Adipose tissue (tissue), 3 donors: Measurements from ENCODE around the gene RIMBP2. TPM values are rescaled to one million over a fixed set of nuclear protein-coding genes. Genes with fewer than 3 reads are reported as not detected.

Source experiments
- H3K27ac ChIP-seq: one replicate; pipeline ENCODE4 v1.5.1; 2013; ENCODE audit warnings: low read depth, low read length
- WGBS, 3 donors: extraction: QIAGEN DNeasy Blood & Tissue Kit; methylation state at CpG; one replicate each; pipeline ENCODE4 v1.1.7; 2013; 5-methylcytosine and 5-hydroxymethylcytosine counted together
- polyA plus RNA-seq, 3 donors: library from polyadenylated mRNA; stranded (reverse); fragments of 200-250 nt; gene quantifications; one replicate each; pipeline ENCODE4 v1.2.3, GENCODE V29; 2013
- donor health status: healthy with polysubstance abuse.
- donor health status: Bipolar disorder and iron deficiency.
- donor health status: healthy.

RIMBP2 gene
- polyA plus RNA-seq, 3 donors, result 0.49 to 1.7 (median 1.1) TPM

DNA sequence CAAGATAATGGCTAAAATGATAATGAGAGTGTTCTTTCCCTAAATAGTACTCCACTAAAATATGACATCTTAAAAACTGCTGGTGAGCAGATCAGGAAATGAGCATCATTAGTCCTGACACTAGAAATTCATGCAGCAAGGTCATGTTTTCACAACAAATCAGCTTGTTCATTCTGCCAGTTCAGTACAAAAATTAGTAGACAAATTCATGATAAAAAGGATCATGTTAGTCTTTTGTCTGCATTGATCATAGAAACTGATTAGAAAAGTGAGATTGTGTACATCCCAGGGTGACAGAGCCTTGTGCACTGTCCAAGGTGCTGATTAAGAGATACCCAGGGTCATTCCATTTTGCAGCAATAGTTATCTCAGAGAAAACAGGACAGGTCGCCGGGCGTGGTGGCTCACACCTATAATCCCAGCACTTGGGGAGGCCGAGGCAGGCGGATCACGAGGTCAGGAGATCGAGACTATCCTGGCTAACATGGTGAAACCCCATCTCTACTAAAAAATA is 163.6 kb downstream of the RIMBP2 start:
- 77 to 82% (median 80%) methylated on average over 7 of the region's 7 CpGs for WGBS, 3 donors
- H3K27ac ChIP-seq, result no peak overlapping the region

DNA sequence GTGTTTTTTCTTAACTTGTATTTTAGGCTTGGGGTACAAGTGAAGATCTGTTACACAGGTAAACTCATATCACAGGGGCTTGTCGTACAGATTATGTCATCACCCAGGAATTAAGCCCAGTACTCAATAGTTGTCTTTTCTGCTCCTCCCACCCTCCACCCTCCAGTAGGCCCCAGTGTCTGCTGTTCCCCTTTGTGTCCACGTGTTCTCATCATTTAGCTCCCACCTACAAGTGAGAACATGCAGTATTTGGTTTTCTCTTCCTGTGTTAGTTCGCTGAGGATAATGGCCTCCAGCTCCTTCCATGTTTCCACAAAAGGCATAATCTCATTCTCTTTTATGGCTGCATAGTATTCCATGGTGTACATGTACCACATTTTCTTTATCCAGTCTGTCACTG is 166.7 kb downstream of the RIMBP2 start:
- no peak overlapping the region for H3K27ac ChIP-seq
- 69 to 86% (median 79%) methylated on average over 3 of the region's 3 CpGs for WGBS, 3 donors

DNA sequence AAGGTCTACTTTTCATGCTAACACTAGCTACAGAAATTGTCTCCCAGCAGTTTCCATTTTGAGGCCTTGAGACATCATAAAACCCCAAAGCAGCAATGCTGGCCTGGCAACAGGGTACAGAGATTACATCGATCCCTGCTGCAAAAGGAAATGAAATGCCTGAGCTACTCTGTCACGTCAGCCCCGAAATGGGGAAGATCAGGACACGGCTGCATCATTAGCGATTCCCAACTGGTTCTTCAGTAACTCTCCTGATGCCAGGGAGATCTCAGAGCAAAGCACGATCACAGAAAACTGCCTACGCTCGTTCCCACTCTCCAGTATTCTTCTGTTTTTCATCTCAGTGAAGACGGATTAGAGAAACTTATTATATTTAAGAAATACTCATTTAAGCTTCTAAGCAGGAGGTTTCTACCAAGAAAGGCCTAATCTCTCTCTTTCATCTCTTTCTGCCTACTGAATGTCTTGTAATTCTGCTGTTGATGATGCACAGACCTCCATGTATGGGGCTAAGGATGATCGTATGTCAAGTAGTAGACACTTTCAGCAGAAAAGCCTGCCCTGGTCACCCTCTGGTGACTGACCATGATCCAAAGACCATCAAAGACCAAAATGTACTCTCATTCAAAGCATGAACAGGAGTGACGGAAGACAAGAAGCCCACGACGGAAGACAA is 168.5 kb downstream of the RIMBP2 start:
- H3K27ac ChIP-seq, result no peak overlapping the region
- WGBS, 3 donors, result 81 to 87% (median 83%) methylated on average over 13 of the region's 13 CpGs

DNA sequence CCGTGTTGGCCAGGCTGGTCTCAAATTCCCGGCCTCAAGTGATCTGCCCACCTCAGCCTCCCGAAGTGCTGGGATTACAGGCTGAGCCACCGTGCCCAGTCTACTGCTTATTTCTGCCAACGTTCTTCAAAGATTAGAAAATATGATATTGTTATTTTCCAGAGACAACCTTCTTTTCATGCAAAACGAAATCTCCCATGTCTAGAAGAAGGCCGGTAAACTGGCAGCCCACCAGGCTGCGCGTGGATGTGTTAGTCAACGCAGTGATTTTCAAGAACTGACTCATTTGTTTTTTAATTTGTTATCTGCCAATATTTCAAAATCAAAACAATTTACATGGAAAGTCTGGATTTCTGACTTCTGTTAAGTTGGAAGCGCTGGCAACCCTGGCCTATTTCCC is 169.6 kb downstream of the RIMBP2 start:
- H3K27ac ChIP-seq, result no peak overlapping the region
- 85 to 88% (median 86%) methylated on average over 11 of the region's 11 CpGs for WGBS, 3 donors

DNA sequence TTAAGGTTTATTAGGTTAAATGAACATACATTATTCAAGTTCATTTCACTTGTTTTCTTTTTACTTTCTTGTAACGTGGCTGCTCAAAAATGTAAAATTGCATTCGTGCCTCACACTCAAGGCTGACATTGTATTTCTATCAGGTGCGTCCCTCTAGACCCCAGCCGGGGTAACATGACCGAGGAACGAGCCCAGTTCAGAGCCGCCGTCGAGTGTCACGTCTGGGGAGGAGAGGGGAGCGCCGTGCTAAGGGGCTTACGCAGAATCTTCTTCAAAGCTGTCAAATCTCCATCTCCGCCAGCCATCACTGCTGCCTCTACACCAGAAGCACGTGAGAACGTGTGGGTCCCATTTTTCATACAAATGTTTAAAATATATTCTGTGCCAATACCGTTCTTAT is 170.6 kb downstream of the RIMBP2 start:
- WGBS, 3 donors, result 75 to 80% (median 79%) methylated on average over 17 of the region's 17 CpGs
- H3K27ac ChIP-seq, result no peak overlapping the region

DNA sequence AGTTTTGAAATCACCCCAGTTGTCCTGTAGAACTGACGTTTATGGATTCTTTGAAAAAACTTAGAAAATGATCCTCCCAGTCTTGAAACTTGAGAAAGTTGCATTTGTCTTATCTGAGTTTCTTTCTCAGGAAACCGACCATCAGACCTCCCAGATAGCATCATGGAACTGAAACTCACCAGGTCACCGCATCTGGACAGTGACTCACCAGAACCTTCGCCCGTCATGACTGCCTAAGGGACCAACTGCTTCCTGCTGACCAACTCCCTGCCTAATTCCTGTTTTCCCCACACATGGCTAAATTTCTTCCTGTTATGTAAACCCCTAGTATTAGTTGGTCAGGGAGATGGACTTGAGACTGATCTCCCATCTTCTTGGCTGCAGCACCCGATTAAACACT is 175.7 kb downstream of the RIMBP2 start:
- no peak overlapping the region for H3K27ac ChIP-seq
- WGBS, 3 donors, result 79 to 85% (median 83%) methylated on average over 6 of the region's 6 CpGs

DNA sequence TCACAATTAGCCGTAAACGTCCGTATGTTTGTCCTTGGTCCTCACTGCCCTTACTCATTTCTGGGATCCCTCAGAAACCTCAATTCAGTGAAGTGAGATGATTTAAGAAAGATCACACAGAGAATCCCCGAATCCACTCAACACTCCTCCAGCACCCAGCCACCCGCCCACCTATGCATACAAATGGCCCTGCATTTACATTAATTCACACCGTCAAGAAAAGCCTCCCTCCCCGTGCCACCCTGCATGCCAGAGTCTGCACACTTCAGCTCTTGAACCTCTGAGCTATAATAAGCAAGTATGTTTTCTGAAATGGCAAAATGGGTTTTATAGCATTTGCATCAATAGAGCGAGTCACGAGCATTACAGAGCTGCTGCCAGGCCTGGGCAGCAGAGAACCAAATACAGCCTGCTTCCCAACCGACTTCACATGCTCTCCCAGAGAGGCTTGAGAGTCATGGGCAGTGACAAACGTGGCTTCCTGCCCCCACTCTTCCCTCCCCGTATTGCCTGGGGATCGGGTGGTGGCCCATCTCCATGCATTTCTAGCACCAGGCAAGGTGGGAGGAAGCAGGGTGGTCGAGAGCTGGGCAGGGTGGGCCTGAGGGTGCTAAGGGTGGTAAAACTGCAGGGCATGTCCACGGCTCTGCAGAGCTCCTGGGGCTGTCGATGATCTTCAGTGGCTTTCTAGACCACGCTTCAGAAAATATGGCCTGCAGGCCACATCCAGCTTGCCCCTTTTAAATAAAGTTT is 177.6 kb downstream of the RIMBP2 start:
- no peak overlapping the region for H3K27ac ChIP-seq
- WGBS, 3 donors, result 57 to 63% (median 61%) methylated on average over 17 of the region's 17 CpGs

DNA sequence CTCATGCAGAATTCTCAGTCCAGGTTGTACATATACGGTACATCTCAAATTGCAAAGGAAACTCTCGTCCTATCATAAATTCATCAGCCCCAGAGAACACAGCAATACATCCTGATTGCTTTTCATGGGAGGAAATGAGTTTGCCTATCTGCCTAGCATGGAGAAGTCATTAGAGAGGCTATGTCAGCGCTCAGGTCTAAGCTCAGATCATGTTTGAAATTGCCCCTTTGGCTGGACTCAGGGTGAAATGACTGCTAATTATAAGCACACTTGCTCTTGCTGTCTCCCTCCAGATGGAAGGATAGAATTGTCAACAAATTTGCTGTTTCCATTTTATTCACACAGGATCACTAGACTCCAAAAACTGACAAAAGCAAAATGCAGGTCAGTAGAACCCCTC is 178.4 kb downstream of the RIMBP2 start:
- WGBS, 3 donors, result 69 to 74% (median 72%) methylated on average over 3 of the region's 3 CpGs
- H3K27ac ChIP-seq, result no peak overlapping the region

DNA sequence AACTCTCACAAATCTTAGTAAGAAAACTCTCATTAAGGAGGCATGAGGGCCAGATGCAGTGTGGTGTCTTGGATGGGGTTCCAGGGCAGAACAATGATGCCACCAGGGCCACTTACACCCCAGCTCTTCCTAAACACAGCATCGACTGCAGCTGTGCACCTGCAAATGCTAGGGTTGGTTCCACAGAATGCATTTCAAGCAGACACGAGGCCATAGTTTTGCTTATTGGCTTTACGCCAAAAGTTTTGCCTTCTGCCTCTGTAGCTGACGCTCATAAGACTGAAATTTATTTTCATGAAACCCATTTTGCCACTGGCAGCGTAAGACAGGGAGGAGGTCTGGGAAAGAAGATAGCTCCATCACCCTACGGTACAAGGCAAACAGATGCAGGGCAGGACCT is 179.0 kb downstream of the RIMBP2 start:
- no peak overlapping the region for H3K27ac ChIP-seq
- WGBS, 3 donors, result 68 to 80% (median 77%) methylated on average over 6 of the region's 6 CpGs

DNA sequence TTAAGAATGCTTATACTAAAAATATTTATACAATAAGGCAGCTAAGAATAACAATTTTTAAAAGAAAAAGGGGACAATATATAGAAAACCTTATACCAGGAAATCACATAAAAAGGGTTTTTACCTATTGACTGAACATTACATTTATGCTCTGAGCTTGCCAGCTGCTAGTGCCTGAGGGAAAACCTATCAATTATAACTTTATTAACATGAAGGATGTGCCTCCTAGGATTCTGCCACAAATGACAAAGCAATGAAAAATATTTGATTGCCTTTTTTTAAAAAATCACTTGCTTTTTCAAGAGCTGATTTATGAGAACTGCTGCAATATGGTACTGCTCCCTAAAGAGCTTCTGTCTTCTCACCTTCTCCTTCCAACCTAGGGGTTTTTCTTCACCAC is 185.7 kb downstream of the RIMBP2 start:
- no peak overlapping the region for H3K27ac ChIP-seq

DNA sequence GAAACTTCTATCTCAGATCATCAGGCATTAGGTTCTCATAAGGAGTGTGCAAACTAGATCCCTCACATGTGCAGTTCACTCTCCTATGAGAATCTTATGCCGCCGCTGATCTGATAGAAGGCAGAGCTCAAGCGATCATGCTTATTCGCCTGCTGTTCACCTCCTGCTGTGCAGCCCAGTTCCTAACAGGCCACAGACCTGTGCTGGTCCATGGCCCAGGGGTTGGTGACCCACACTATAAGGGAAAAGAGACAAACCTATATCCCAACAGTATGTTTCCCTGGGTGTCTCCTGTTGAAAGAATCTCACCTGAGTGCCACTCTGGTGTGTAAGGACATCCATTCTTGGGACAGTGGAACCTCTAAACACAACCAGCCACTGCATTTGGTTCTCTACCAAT is 186.3 kb downstream of the RIMBP2 start:
- no peak overlapping the region for H3K27ac ChIP-seq
- WGBS, 3 donors, result 83 to 91% (median 89%) methylated on average over 4 of the region's 4 CpGs

DNA sequence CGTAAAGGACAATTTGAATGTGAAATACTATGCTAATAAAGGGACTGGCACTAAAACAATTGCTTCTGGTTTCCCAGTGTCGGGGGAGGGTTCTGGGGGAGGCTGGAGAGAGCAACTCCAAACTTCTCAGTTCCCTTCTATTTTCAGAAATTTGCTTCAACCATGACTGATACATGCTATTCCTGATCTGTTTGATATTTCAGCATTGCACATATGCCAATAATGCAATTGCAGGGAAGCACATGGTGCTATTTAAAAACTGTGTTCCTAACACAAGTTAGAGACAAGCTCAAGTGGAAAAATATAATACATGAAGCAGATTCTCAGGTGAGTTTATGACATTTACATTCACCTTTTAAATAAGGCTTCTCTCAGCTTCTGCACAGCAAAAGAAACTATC is 188.9 kb downstream of the RIMBP2 start:
- no peak overlapping the region for H3K27ac ChIP-seq

DNA sequence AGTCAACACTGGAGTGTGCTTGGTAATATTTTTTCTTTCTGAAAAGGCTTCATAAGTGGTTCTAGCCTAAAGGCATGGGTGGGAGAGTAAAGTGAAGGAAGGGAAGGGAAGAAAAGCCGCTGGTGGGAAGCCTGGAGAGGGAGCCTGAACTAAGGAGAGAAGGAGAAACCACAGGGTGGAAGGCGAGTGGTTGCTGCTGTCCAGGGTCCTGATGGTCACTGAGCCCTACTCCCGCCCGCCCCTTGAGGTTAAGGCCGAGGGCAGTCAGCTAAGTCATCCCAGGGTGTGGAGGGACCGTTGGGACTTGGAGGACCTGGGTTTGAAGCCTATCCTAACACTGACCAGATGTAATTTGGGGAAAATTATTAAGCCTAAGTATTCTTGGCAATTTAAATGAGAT is 189.3 kb downstream of the RIMBP2 start:
- H3K27ac ChIP-seq, result no peak overlapping the region
- WGBS, 3 donors, result 1 to 9% (median 6%) methylated on average over 6 of the region's 6 CpGs

More for the DNA sequence above, 188.9 kb downstream of the RIMBP2 start:
- 27 to 54% (median 37%) methylated on average over 2 of the region's 2 CpGs for WGBS, 3 donors

DNA sequence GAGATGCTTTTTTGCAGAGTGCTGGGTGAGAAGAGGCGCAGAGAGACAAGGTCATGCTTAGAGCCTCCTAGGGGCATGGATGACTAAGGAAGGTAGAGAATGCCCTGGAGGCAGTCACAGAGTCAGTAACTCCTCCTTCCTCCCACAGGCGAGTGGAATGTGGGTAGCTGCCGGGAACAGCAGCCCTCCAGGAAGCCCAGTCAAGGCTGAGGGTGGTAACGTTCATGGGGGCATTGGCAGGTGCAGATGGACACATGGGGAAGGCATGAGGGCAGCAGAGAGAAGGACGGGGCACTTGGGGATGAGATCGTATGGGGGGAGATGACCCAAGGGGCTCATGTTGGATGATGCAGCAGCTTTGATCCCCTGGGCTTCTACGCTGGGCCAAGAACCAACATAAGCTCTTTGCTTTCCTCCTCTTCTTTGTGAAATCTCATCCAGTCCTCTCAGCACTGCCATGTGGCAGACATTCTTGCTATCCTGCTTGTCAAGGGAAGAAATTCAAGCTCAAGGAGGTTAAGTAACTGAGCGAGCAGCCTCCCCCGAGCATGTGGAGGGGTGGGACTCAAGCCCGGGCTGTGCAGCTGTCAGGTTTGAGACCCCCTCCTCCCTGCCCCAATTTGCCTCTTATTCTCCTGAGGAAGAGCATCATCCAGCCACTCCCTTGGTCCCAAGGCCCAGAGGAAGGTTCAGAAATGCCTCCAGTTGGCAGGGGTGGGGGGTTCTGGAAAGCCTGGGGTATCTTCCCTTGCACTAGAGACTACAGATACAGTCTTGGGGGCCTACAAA is 190.5 kb downstream of the RIMBP2 start:
- 71 to 79% (median 75%) methylated on average over 10 of the region's 10 CpGs for WGBS, 3 donors
- no peak overlapping the region for H3K27ac ChIP-seq

DNA sequence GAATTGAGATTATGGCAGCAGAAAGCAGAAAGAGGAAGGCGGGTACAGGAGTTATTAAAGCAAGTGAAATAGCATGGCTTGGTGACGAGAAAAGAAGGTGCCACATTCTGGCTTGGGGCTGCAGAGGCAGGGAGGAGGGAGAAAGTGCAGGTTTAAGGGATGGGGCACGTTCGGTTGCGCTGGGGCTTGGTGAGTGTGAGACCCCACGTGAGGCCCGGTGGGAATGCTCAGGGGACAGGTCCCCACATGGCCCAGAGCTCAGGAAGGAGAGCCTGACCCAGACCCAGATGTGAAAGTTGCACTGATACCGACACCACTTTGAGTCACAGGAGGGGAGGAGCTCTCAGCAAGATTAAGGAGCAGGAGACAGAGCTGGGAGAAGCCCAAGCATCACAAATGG is 191.3 kb downstream of the RIMBP2 start:
- WGBS, 3 donors, result 70 to 81% (median 77%) methylated on average over 8 of the region's 8 CpGs
- H3K27ac ChIP-seq, result no peak overlapping the region

DNA sequence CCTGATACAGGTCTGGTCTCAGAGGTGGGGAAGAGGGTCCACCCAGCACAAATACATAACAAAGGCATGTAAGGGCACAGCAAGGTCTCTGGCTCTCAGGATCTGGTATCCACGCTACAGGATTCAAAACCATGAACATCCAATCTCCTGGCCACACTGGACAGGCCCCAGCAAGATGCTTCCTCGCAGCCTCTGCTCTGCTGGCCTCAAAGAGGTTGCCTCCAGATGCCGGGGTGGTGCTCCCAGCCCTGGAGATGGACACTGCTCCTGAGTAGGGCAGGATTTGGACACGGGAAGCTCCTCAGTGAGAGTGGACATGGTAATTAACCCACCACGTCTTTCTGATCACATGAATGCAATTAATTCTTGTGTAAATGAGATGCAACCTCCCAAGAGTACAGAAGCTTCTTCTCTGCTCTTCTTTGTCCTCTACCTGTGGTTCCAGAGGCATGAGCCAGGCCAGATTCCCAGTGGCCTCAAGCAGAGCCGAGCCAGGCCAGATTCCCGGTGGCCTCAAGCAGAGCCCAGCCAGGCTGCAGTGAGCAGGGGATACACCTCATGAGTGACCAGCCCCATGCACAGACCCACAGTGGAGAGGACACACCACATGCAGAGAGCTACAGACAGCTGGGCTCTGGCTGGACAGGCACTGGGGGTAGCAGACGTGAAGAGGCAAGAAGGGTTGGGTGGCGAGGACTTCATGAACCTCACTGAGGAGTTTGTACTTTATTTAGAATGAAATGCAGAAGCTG is 192.1 kb downstream of the RIMBP2 start:
- H3K27ac ChIP-seq, result no peak overlapping the region
- 56 to 73% (median 58%) methylated on average over 9 of the region's 9 CpGs for whole genome bisulfite sequencing, 3 donors

DNA sequence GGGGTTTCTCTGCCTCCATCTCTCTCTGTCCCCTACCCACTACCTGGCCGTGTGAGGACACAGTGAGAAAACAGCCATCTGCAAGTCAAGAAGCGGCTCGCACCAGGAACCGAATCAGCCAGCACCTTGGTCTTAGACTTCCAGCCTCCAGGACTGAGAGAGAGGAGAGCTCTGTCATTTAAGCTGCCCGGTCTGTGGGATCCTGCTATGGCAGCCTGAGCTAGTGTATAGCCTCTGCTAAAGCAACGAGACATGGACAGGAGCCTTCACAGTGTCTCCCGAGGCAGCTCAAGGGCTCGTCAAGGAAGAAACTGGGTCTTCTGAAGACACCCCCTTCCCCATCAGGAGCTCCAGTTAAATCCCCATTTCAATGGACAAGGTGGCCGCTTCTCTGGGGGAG is 192.9 kb downstream of the RIMBP2 start:
- WGBS, 3 donors, result 70 to 81% (median 80%) methylated on average over 9 of the region's 9 CpGs

DNA sequence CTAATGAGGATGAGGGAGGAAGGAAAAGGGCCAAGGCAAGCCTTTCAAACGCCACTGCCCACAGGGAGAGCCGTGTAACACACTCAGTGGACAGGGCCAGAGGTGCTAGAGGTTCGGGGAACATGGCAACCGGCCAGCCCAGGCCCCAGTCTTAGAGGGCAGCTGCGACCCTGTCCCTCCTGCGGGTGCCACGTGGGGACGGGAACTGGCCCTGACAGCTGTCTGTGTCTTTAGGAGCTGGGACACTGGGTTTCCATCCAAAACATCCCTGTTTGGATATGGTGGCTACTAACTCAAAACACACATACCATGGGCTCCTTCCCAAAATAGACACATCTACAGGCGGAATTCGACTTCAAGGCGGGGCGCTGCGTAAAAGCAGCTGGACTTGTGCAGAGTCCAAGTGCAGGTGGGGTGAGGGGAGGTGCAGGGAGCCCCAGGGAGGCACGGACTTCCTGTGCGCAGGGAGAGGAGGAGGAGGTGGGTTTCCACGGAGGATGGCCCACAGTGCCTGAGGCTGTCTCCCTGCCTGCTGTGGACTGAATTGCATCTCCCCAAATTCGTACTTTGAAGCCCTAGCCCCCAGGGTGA is 193.8 kb downstream of the RIMBP2 start:
- WGBS, 3 donors, result 65 to 70% (median 68%) methylated on average over 17 of the region's 17 CpGs
- no peak overlapping the region for H3K27ac ChIP-seq

More for the DNA sequence above, 192.9 kb downstream of the RIMBP2 start:
- H3K27ac ChIP-seq, result no peak overlapping the region
